ENCODE results near the gene MEX3A. TPM values are rescaled to one million over a fixed set of nuclear protein-coding genes. Genes with fewer than 3 reads are reported as not detected.
"Not testable (repeated sequence)": the region's sequence is repeated elsewhere in the genome, so short reads cannot be mapped to it uniquely, and the experiment has no call there.

MEX3A gene
- total RNA-seq, 1 experiment from 2014 or later = 68.0 TPM

DNA sequence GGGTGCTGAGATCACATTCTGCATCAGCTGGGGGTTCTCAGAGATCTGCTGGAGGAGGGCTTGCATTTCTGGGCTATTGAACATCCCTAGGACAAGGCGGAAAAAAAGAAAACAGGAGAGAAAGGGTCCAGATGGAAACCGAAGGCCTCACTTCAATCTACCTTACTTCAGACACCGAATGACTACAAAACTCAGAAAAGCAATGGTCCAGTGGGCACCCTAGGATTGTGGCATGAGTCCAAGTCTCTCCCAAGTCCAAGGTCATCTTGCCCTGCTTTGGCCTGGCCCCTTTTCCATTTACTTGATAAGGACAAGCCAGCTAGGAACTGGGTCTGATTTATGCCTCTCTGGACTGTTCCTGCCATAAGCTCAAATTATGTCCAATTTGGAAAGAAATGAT, 39.4 kb downstream of the MEX3A start:
- no peak overlapping the region for H2BK20ac ChIP-seq (ENCODE audit: low read depth, low read length, poor library complexity, severe bottlenecking)
- TF ChIP-seq, protein P1, sequence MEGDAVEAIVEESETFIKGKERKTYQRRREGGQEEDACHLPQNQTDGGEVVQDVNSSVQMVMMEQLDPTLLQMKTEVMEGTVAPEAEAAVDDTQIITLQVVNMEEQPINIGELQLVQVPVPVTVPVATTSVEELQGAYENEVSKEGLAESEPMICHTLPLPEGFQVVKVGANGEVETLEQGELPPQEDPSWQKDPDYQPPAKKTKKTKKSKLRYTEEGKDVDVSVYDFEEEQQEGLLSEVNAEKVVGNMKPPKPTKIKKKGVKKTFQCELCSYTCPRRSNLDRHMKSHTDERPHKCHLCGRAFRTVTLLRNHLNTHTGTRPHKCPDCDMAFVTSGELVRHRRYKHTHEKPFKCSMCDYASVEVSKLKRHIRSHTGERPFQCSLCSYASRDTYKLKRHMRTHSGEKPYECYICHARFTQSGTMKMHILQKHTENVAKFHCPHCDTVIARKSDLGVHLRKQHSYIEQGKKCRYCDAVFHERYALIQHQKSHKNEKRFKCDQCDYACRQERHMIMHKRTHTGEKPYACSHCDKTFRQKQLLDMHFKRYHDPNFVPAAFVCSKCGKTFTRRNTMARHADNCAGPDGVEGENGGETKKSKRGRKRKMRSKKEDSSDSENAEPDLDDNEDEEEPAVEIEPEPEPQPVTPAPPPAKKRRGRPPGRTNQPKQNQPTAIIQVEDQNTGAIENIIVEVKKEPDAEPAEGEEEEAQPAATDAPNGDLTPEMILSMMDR (conservative IDR thresholded peaks at IDR 0.05) = no peak
- H3K23ac ChIP-seq (ENCODE audit: insufficient read length, low read depth, low read length) = no peak overlapping the region
- no peak overlapping the region for H4K8ac ChIP-seq (replicated peaks; ENCODE audit: insufficient read length, low read depth, low read length)
- H2BK12ac ChIP-seq (ENCODE audit: insufficient read length, low read depth, low read length) = no peak overlapping the region
- no peak overlapping the region for H2BK15ac ChIP-seq (ENCODE audit: low read depth, low read length)
- no peaks in the 10 kb centered on the region for H3K27me3 ChIP-seq (ENCODE audit: insufficient read depth, low read length)
- no peak overlapping the region for H2AK5ac ChIP-seq (ENCODE audit: insufficient read length, low read length)
- DNase-seq = no peak
- H3K23me2 ChIP-seq (ENCODE audit: insufficient read length, low read depth, low read length, poor library complexity, severe bottlenecking) = no peaks in the 10 kb centered on the region
- no CpG with 5 or more reads among the region's 3 CpGs for WGBS (ENCODE audit: extremely low coverage, insufficient read length, low lambda C conversion rate)
- no peak overlapping the region for H2BK5ac ChIP-seq (ENCODE audit: insufficient read length, low read length)
- H3K56ac ChIP-seq (ENCODE audit: insufficient read length, low read depth, low read length) = no peak overlapping the region
- Mint-ChIP-seq H3K36me3 (ENCODE audit: insufficient read depth in 1 of 3, low read depth in 3 of 3) (peaks cover 21 to 65% (median 58%) of the 10 kb centered on the region in 3 experiments), H3K4me3 (no peak overlapping the region), H3K9me3 (no peaks in the 10 kb centered on the region; a peak in 1 of 5 replicates), H3K4me1 (no peaks in the 10 kb centered on the region), H3K27me3 (ENCODE audit: low read depth) (no peaks in the 10 kb centered on the region), H3K27ac (no peak overlapping the region)
- no peak overlapping the region for H4K91ac ChIP-seq (ENCODE audit: insufficient read length, low read depth, low read length)
- H3K18ac ChIP-seq (ENCODE audit: insufficient read length, low read depth, low read length) = no peak overlapping the region
- no peaks in the 10 kb centered on the region for H3K9me3 ChIP-seq (ENCODE audit: control insufficient read depth, low read depth, low read length)
- no peak overlapping the region for H3K4me2 ChIP-seq (ENCODE audit: insufficient read depth, insufficient read length, low read length)
- no peaks in the 10 kb centered on the region for H4K20me1 ChIP-seq (ENCODE audit: control insufficient read depth, insufficient read depth, insufficient read length)
- no peaks in the 10 kb centered on the region for H3K79me2 ChIP-seq (ENCODE audit: insufficient read depth, low read length)
- H3K9ac ChIP-seq (ENCODE audit: extremely low read depth, insufficient read length, low read length) = no peak overlapping the region
- no peak overlapping the region for H2BK120ac ChIP-seq (ENCODE audit: low read depth, low read length, poor library complexity, severe bottlenecking)
- no peaks in the 10 kb centered on the region for H3K79me1 ChIP-seq (ENCODE audit: insufficient read depth, low read depth, low read length, poor library complexity, severe bottlenecking)
- no peak overlapping the region for H3K27ac ChIP-seq (ENCODE audit: insufficient read length, low read depth, low read length)
- H3T11ph ChIP-seq (ENCODE audit: low read length) = no peak overlapping the region
- H3K14ac ChIP-seq (ENCODE audit: insufficient read depth, low read length) = no peak overlapping the region
- no peak overlapping the region for H3K4ac ChIP-seq (ENCODE audit: low read depth, low read length)
- no peaks in the 10 kb centered on the region for H3K4me1 ChIP-seq (ENCODE audit: insufficient read depth, low read length)
- H2AFZ ChIP-seq (ENCODE audit: low read length) = no peak overlapping the region
- no peak overlapping the region for H4K5ac ChIP-seq (ENCODE audit: insufficient read length, low read depth, low read length)

DNA sequence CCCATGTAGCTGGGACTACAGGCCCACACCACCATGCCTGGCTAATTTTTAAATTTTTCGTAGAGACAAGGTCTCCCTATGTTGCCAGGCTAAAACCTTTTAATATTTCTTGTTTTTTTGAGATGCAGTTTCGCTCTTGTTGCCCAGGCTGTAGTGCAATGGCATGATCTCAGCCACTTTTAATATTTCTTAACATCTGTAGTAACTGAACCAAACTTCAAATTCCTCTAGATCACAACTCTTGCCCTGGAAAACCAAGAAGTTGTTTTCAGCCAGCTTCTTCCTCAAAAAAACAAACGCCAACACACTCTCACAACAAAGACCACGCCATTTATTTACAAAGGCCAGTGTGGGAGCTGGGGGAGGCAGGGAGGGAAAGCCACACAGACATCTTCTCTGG, 47.3 kb downstream of the MEX3A start:
- not testable (repeated sequence) for H3K23me2 ChIP-seq (ENCODE audit: insufficient read length, low read depth, low read length, poor library complexity, severe bottlenecking); H3K4me1 ChIP-seq (ENCODE audit: insufficient read depth, low read length); H4K5ac ChIP-seq (ENCODE audit: insufficient read length, low read depth, low read length); H2BK120ac ChIP-seq (ENCODE audit: low read depth, low read length, poor library complexity, severe bottlenecking); H2BK20ac ChIP-seq (ENCODE audit: low read depth, low read length, poor library complexity, severe bottlenecking); H3K4me3 Mint-ChIP-seq; H2BK15ac ChIP-seq (ENCODE audit: low read depth, low read length); H4K20me1 ChIP-seq (ENCODE audit: control insufficient read depth, insufficient read depth, insufficient read length); H2AK5ac ChIP-seq (ENCODE audit: insufficient read length, low read length); H3K23ac ChIP-seq (ENCODE audit: insufficient read length, low read depth, low read length); H4K91ac ChIP-seq (ENCODE audit: insufficient read length, low read depth, low read length); H3K27ac ChIP-seq (ENCODE audit: insufficient read length, low read depth, low read length); H3K4ac ChIP-seq (ENCODE audit: low read depth, low read length); H3K27me3 ChIP-seq (ENCODE audit: insufficient read depth, low read length); H3K27me3 Mint-ChIP-seq (ENCODE audit: low read depth); H3K18ac ChIP-seq (ENCODE audit: insufficient read length, low read depth, low read length); H3T11ph ChIP-seq (ENCODE audit: low read length); H2AFZ ChIP-seq (ENCODE audit: low read length); H3K9me3 Mint-ChIP-seq; H3K9ac ChIP-seq (ENCODE audit: extremely low read depth, insufficient read length, low read length); H2BK5ac ChIP-seq (ENCODE audit: insufficient read length, low read length); H3K4me2 ChIP-seq (ENCODE audit: insufficient read depth, insufficient read length, low read length); H3K79me1 ChIP-seq (ENCODE audit: insufficient read depth, low read depth, low read length, poor library complexity, severe bottlenecking); H3K27ac Mint-ChIP-seq; H3K4me1 Mint-ChIP-seq; H3K79me2 ChIP-seq (ENCODE audit: insufficient read depth, low read length); H3K56ac ChIP-seq (ENCODE audit: insufficient read length, low read depth, low read length); H3K14ac ChIP-seq (ENCODE audit: insufficient read depth, low read length); H3K9me3 ChIP-seq (ENCODE audit: control insufficient read depth, low read depth, low read length); DNase-seq; H2BK12ac ChIP-seq (ENCODE audit: insufficient read length, low read depth, low read length); H4K8ac ChIP-seq (replicated peaks; ENCODE audit: insufficient read length, low read depth, low read length)
- WGBS (ENCODE audit: extremely low coverage, insufficient read length, low lambda C conversion rate) = no CpG with 5 or more reads among the region's 4 CpGs
- H3K36me3 Mint-ChIP-seq (ENCODE audit: insufficient read depth in 1 of 3, low read depth in 3 of 3) = peaks cover 13 to 30% (median 23%) of the 10 kb centered on the region in 3 experiments; a peak in 6 of 7 replicates

All from H9 (cell line).